Fibroblast of villous mesenchyme (primary cell): ENCODE data around the gene ZFP1. TPM values are rescaled to one million over a fixed set of nuclear protein-coding genes. Genes with fewer than 3 reads are reported as not detected.

ENCODE experiments used
- DNase-seq: peaks from one replicate; pipeline ENCODE4 v3.0.0-alpha.2; 2010; ENCODE audit warnings: low read depth
- H3K4me3 ChIP-seq: 2 replicates; pipeline ENCODE4 v1.5.1; 2011; ENCODE audit warnings: low read depth, mild to moderate bottlenecking, low read length
- total RNA-seq: library from RNA; depleted of rRNA; stranded (reverse); fragments of >200 nt; gene quantifications from 2 replicates; pipeline ENCODE4 v1.2.3, GENCODE V29; 2012
- TF ChIP-seq, protein P1 (sequence below): IDR thresholded peaks from 2 replicates; pipeline ENCODE4 v1.5.1; 2012; ENCODE audit warnings: low read depth, mild to moderate bottlenecking, low read length; ENCODE audit not compliant: insufficient read depth

ZFP1 gene
- total RNA-seq, 1 donor = 24.2 TPM

- no peak for DNase-seq
- TF ChIP-seq, protein P1, sequence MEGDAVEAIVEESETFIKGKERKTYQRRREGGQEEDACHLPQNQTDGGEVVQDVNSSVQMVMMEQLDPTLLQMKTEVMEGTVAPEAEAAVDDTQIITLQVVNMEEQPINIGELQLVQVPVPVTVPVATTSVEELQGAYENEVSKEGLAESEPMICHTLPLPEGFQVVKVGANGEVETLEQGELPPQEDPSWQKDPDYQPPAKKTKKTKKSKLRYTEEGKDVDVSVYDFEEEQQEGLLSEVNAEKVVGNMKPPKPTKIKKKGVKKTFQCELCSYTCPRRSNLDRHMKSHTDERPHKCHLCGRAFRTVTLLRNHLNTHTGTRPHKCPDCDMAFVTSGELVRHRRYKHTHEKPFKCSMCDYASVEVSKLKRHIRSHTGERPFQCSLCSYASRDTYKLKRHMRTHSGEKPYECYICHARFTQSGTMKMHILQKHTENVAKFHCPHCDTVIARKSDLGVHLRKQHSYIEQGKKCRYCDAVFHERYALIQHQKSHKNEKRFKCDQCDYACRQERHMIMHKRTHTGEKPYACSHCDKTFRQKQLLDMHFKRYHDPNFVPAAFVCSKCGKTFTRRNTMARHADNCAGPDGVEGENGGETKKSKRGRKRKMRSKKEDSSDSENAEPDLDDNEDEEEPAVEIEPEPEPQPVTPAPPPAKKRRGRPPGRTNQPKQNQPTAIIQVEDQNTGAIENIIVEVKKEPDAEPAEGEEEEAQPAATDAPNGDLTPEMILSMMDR = no peak
- H3K4me3 ChIP-seq = no peak overlapping the region
Measured at GRCh38 chr16:75189638-75190245, 41.4 kb downstream of the ZFP1 start.

DNA sequence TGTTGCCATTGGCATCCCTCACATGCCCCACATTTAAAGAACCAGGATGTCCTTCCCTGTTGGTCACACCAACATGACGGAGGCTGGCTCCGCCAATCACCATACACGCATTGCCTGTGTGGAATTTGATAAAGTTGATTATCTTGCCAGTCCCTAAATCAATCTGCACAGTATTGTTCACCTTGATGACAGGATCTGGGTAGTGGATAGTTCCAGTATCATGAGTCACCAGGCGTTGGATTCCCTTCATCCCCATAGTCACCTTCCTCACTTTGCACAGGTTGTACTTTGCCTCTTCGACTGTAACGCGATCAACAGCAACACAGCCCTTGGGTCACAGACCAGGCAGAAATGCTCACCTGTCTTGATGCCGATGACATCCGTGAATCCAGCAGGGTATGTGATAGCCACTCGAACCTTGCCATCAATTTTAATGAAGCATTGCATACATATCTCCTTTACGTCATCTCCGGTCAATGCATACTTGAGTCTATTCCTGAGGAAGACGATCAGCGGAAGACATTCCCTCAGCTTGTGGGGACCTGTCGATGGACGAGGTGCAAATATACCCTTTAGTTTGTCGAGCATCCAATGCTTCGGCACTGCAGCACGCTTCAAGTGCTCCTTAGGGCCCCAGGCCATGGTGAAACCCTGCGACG, 44.4 kb downstream of the ZFP1 start:
- DNase-seq = no peak
- TF ChIP-seq, protein P1 = no peak

DNA sequence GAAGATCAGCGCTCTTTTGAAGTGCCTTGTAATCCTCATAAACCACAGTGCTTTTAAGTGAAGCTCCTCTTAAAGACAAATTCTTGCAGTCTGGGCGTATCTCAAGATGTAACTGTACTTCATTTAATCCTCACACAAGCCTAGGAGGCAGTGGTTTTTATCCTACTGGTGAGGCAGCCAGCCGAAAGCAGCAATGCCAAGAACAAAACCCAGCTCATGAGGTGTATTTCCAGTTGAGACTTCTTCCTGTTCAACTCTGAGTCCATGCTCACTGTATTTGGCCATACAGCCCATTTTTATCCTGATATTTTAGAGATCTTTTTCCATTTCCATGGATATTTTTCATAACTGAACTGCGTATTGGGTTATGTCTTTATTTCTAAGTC, 44.9 kb downstream of the ZFP1 start:
- peak; percentile 11 for DNase-seq

More for the DNA sequence above, 44.4 kb downstream of the ZFP1 start:
- no peak overlapping the region for H3K4me3 ChIP-seq

GRCh38 chr16:75193730-75194444, 45.6 kb downstream of the ZFP1 start:
- H3K4me3 ChIP-seq = no peak overlapping the region
- TF ChIP-seq, protein P1 = no peak
- no peak for DNase-seq

More for the DNA sequence above, 44.9 kb downstream of the ZFP1 start:
- no peak overlapping the region for H3K4me3 ChIP-seq
- TF ChIP-seq, protein P1 = no peak

- TF ChIP-seq, protein P1 = no peak
- no peak overlapping the region for H3K4me3 ChIP-seq
- DNase-seq = no peak
Measured at GRCh38 chr16:75195811-75196790, 47.8 kb downstream of the ZFP1 start.

DNA sequence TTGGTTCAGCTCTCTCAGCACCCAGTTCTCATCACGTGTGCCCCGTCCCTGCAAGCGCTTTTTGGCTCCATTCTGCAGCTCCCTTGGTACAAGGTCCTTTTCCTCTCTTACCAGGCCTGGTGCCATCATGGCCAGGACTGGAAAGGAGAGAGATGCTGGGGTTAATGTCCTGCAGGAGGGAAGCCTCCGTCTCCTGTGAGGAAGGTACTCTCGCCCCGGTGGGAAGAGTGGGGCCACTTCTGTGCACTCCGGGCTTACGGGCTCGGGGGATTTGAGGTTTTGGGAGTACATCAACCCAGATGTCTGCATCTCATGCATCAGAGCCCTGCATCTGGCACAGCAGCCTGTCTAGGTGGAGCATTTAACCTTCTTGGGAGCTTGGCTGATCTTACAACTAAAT, 48.5 kb downstream of the ZFP1 start:
- DNase-seq = no peak
- TF ChIP-seq, protein P1 = no peak
- H3K4me3 ChIP-seq = no peak overlapping the region
